ENCODE results near the gene AGAP5.
A peak's percentile ranks its signal among the peaks of the same experiment; 100 is the strongest.
"Not testable (repeated sequence)": the region's sequence is repeated elsewhere in the genome, so short reads cannot be mapped to it uniquely, and the experiment has no call there.

Gene AGAP5

GRCh38 chr10:73666153-73666809 is 31.6 kb downstream of the AGAP5 start:
- not testable (repeated sequence) for H3K9me3 ChIP-seq (replicated peaks; ENCODE audit: low read length); H3K36me3 ChIP-seq (ENCODE audit: insufficient read depth, low read length); H3K4me1 ChIP-seq (ENCODE audit: control insufficient read depth, insufficient read depth, low read length); H3K27me3 ChIP-seq (ENCODE audit: control insufficient read depth, insufficient read depth, low read length); H3K9ac ChIP-seq (ENCODE audit: low read depth, low read length); H3K4me2 ChIP-seq (ENCODE audit: low read length); H3K4me3 ChIP-seq (ENCODE audit: low read length)

GRCh38 chr10:73665581-73665980 is 32.3 kb downstream of the AGAP5 start:
- H3K27me3 ChIP-seq (ENCODE audit: control insufficient read depth, insufficient read depth, low read length); H3K9me3 ChIP-seq (replicated peaks; ENCODE audit: low read length); H3K4me1 ChIP-seq (ENCODE audit: control insufficient read depth, insufficient read depth, low read length); H3K9ac ChIP-seq (ENCODE audit: low read depth, low read length); H3K36me3 ChIP-seq (ENCODE audit: insufficient read depth, low read length); H3K4me2 ChIP-seq (ENCODE audit: low read length); H3K4me3 ChIP-seq (ENCODE audit: low read length): not testable (repeated sequence)

- H3K9me3 ChIP-seq (replicated peaks; ENCODE audit: low read length); H3K9ac ChIP-seq (ENCODE audit: low read depth, low read length); H3K36me3 ChIP-seq (ENCODE audit: insufficient read depth, low read length); H3K4me1 ChIP-seq (ENCODE audit: control insufficient read depth, insufficient read depth, low read length); H3K4me3 ChIP-seq (ENCODE audit: low read length); H3K27me3 ChIP-seq (ENCODE audit: control insufficient read depth, insufficient read depth, low read length); H3K4me2 ChIP-seq (ENCODE audit: low read length): not testable (repeated sequence)
These were observed 33.5 kb downstream of the AGAP5 start for GRCh38 chr10:73664156-73665040.

- H3K36me3 ChIP-seq (ENCODE audit: insufficient read depth, low read length); H3K9me3 ChIP-seq (replicated peaks; ENCODE audit: low read length); H3K27me3 ChIP-seq (ENCODE audit: control insufficient read depth, insufficient read depth, low read length); H3K4me3 ChIP-seq (ENCODE audit: low read length); H3K9ac ChIP-seq (ENCODE audit: low read depth, low read length); H3K4me1 ChIP-seq (ENCODE audit: control insufficient read depth, insufficient read depth, low read length); H3K4me2 ChIP-seq (ENCODE audit: low read length): not testable (repeated sequence)
These were observed 34.3 kb downstream of the AGAP5 start for GRCh38 chr10:73663621-73664020.

GRCh38 chr10:73662705-73663104 is 35.2 kb downstream of the AGAP5 start:
- H3K27me3 ChIP-seq (ENCODE audit: control insufficient read depth, insufficient read depth, low read length); H3K4me2 ChIP-seq (ENCODE audit: low read length); H3K9me3 ChIP-seq (replicated peaks; ENCODE audit: low read length); H3K4me3 ChIP-seq (ENCODE audit: low read length); H3K9ac ChIP-seq (ENCODE audit: low read depth, low read length); H3K4me1 ChIP-seq (ENCODE audit: control insufficient read depth, insufficient read depth, low read length); H3K36me3 ChIP-seq (ENCODE audit: insufficient read depth, low read length): not testable (repeated sequence)

GRCh38 chr10:73655990-73656298 is 42.0 kb downstream of the AGAP5 start, which contains the start of gene SYNPO2L:
SYNPO2L (minus strand) TSS chr10:73656029; CDS start chr10:73655922, 107 bp downstream.
- Histone ChIP-seq H3K4me2 (ENCODE audit: low read length) (peak within 1 kb of the TSS; percentile 13), H3K9ac (ENCODE audit: low read depth, low read length) (peak within 1 kb of the TSS; percentile 52), H3K27me3 (ENCODE audit: control insufficient read depth, insufficient read depth, low read length) (no peaks in the 10 kb centered on the region), H3K36me3 (ENCODE audit: insufficient read depth, low read length) (no peaks in the 10 kb centered on the region), H3K4me1 (ENCODE audit: control insufficient read depth, insufficient read depth, low read length) (peaks cover 17% of the 10 kb centered on the region), H3K9me3 (replicated peaks; ENCODE audit: low read length) (no peaks in the 10 kb centered on the region), H3K4me3 (ENCODE audit: low read length) (no peak within 1 kb of the TSS)

GRCh38 chr10:73655257-73655989 is 42.5 kb downstream of the AGAP5 start:
- Histone ChIP-seq H3K4me3 (ENCODE audit: low read length) (no peak overlapping the region), H3K9me3 (replicated peaks; ENCODE audit: low read length) (no peaks in the 10 kb centered on the region), H3K4me1 (ENCODE audit: control insufficient read depth, insufficient read depth, low read length) (peaks cover 21% of the 10 kb centered on the region), H3K27me3 (ENCODE audit: control insufficient read depth, insufficient read depth, low read length) (no peaks in the 10 kb centered on the region), H3K36me3 (ENCODE audit: insufficient read depth, low read length) (no peaks in the 10 kb centered on the region), H3K4me2 (ENCODE audit: low read length) (no peak overlapping the region), H3K9ac (ENCODE audit: low read depth, low read length) (peak overlapping the region; percentile 52)

GRCh38 chr10:73653701-73654100 is 44.2 kb downstream of the AGAP5 start:
- Histone ChIP-seq H3K36me3 (ENCODE audit: insufficient read depth, low read length) (no peaks in the 10 kb centered on the region), H3K4me3 (ENCODE audit: low read length) (no peak overlapping the region), H3K27me3 (ENCODE audit: control insufficient read depth, insufficient read depth, low read length) (no peaks in the 10 kb centered on the region), H3K9me3 (replicated peaks; ENCODE audit: low read length) (no peaks in the 10 kb centered on the region), H3K9ac (ENCODE audit: low read depth, low read length) (no peak overlapping the region), H3K4me1 (ENCODE audit: control insufficient read depth, insufficient read depth, low read length) (peaks cover 33% of the 10 kb centered on the region), H3K4me2 (ENCODE audit: low read length) (no peak overlapping the region)

GRCh38 chr10:73653195-73653594 is 44.7 kb downstream of the AGAP5 start:
- H3K9ac ChIP-seq (ENCODE audit: low read depth, low read length) = no peak overlapping the region
- H3K27me3 ChIP-seq (ENCODE audit: control insufficient read depth, insufficient read depth, low read length) = no peaks in the 10 kb centered on the region
- no peaks in the 10 kb centered on the region for H3K9me3 ChIP-seq (replicated peaks; ENCODE audit: low read length)
- no peaks in the 10 kb centered on the region for H3K36me3 ChIP-seq (ENCODE audit: insufficient read depth, low read length)
- H3K4me2 ChIP-seq (ENCODE audit: low read length) = no peak overlapping the region
- peaks cover 38% of the 10 kb centered on the region for H3K4me1 ChIP-seq (ENCODE audit: control insufficient read depth, insufficient read depth, low read length)
- H3K4me3 ChIP-seq (ENCODE audit: low read length) = no peak overlapping the region

- Histone ChIP-seq H3K36me3 (ENCODE audit: insufficient read depth, low read length) (no peaks in the 10 kb centered on the region), H3K27me3 (ENCODE audit: control insufficient read depth, insufficient read depth, low read length) (no peaks in the 10 kb centered on the region), H3K4me3 (ENCODE audit: low read length) (no peak overlapping the region), H3K9ac (ENCODE audit: low read depth, low read length) (peak overlapping the region; percentile 8), H3K4me2 (ENCODE audit: low read length) (peak overlapping the region; percentile 18), H3K4me1 (ENCODE audit: control insufficient read depth, insufficient read depth, low read length) (peaks cover 44% of the 10 kb centered on the region), H3K9me3 (replicated peaks; ENCODE audit: low read length) (no peaks in the 10 kb centered on the region)
These were observed 47.2 kb downstream of the AGAP5 start for GRCh38 chr10:73650537-73651331.
